HG02678 (cell line): Measurements from ENCODE around the gene KRT81.
"Not testable (repeated sequence)": the region's sequence is repeated elsewhere in the genome, so short reads cannot be mapped to it uniquely, and the experiment has no call there.

Experiments
- ATAC-seq: cut with Tn5 transposase; IDR thresholded peaks from one replicate; pipeline ENCODE4 v1.9.1; 2021; ENCODE audit warnings: mild to moderate bottlenecking, moderate library complexity; ENCODE audit not compliant: unreplicated experiment

The KRT81 gene

DNA sequence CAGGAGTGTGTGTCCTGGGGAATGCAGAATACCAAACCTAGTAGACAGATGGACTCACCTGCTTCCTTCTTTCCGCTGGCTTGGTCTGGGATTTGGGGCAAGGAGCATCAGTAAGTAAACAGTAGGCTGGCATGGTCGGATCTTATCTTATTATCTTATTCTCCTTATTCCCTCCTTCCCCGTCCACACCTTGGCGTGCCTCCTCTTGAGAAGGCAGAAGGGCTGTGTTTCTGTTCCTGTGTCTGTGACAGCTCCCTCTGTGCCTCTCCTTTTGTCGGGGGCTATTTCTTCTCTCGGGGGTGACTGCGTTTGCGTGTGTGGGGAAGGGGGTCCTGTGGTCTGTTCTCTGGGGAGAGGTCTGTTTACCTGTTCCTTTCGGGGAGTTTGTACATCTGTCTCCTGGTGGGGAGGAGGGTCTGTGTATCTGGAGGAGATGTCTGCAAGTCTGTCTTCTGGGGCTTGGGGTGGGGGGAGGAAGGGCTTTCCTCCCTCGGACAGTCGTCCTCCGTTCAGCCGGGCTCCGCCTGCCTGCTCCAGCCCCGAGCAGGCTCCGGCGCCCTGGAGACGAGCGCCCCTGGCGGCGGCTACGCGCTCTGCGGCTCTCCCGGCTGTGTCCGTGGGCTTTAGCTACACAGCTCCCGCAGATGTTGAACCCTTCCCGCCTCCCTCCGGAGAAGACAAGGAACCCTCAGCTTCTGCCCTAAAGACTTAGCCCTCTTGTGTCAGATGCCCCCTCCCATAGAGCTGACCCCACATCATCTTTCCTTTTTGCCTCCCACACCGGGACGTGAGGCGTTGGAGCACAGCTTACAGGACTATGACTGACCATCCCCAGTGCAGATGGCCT is 12.5 kb downstream of the KRT81 start:
- peak; percentile 81 for ATAC-seq

- ATAC-seq = no peak
Measured at GRCh38 chr12:52277486-52278245, 13.7 kb downstream of the KRT81 start.

- no peak for ATAC-seq
Measured at GRCh38 chr12:52275686-52276085, 15.6 kb downstream of the KRT81 start.

DNA sequence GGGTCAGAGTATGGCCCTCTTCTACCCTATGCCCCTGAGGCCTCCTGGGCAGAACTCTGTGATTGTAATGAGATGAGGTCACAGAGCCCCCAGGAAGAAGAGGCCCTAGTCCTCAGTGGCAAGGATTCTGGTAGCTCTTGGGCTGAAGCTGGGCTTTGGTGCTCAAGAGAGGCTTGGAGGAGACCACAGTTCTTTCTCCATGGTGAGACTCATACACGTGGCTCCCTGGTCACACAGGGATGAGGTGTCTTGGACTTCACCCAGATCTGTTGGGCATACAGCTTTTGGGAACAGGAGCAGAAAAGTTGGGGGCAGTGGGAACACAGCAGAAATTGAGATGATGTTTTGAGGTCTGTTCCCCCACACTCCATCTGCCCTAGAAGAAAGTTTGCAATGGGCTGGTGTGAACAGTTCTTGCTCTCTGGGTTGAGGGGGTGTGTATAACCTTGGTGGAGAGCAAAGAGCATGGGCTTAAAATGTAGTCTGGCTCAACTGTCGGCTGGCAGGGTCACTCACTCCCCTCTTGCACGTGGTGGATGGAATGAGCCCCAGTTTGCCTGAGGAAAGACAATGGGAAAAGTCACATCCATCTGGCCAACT is 16.7 kb downstream of the KRT81 start, which contains the start of gene KRT86:
Gene KRT86 (plus strand): TSS at position 125 of the 600 bp plus-strand sequence. CDS start 27,272 bp downstream, outside the sequence.
- ATAC-seq = no peak

- no peak for ATAC-seq
Measured at GRCh38 chr12:52271158-52271557, 20.2 kb downstream of the KRT81 start.

DNA sequence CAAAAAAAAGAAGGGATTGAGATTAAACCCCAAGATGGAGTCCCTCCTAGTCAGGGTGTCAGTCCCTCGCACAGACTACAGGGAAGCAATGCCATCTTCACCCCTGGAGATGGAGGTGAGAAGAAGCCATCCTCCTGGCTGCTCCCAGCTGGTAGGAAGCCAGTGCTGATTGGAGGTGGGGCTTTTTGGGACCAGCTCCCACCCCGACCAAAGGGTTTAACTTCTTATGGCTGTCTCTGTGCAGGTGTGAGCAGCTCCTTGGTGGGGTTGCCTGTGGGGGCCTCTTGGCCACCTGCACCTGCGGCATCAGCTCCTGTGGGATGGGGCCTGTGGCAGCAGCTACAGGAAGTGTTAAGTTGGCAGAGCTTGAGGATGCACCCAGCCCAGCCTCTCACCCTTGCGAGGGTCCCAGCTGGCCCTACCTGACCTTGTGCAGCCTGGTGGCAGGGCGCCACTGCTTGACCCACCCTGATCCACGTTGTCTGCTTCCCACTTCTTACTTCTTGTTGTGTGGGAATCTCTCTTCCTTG is 20.7 kb downstream of the KRT81 start:
- no peak for ATAC-seq

DNA sequence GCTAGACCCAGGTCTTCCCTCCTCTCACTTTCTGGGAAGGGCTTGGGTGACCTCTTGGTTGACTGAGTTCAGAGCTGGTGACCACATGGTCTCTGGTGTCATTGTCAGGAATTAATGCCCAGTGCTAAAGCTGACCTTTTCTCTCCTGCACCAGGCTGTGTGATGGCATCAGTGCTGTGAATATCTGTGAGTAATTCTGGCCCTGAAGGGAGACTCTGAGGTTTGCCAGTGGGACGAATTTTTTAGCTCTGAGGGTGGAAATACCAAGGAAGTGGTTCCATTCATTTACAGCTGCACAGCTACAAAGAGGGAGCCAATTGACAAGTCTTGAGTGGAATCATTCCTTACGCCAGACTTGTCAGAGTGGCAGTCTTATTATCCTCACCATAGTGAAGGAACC is 23.1 kb downstream of the KRT81 start:
- ATAC-seq = no peak

DNA sequence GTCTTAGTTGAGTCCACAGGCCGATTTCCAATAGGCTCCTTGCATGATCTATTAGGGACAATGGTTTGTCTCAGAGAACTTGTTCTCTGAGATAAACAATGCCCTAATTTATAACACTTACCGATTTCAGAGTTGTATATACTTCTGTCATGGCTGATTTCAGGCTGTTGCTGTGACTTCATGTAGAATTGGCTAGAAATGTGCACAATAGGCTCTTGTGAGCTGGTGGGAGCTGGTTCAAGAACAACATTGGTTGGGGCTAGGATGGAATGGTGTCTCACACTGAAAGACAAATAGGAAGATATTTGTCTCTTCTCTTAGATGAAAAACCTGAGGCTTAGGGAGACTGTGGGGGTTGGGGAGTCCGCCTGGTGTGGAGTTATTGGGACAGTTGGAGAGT is 23.6 kb downstream of the KRT81 start:
- ATAC-seq = no peak

GRCh38 chr12:52267266-52267665 is 24.1 kb downstream of the KRT81 start:
- ATAC-seq = no peak

DNA sequence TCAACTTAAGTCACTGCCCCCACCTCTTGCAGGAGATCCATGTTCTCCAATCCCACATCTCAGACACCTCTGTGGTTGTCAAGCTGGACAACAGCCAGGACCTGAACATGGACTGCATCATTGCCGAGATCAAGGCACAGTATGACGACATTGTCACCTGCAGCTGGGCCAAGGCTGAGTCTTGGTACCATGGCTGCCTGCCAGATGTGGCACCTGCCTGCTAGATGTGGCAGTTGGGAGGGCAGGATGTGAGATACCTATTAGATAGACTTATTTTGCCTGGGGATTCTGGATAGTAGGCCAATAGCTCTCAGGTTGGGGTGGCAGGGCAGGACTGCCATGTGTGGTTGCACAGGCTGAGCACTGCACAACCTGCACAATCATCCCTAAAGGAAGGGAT is 24.8 kb downstream of the KRT81 start:
- no peak for ATAC-seq

DNA sequence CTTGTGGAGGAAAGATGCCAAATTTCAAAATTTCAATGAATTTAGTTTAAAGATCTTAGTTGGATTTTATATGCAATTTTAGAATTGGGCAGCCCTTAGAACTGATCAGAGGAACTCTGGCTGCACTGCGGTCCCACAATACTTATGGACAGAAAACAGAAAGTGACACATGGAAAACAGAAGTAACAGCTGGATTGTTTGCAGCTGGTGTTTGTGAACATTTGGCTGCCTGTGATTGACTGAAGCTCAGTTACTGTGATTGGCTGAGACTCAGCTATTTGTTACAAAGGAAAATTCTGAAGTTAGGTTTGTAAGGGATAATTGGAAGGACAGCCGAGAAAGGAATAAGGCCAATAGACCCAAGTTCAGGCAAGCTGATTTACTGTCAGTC is 26.9 kb downstream of the KRT81 start:
- no peak for ATAC-seq

GRCh38 chr12:52263761-52264434 is 27.4 kb downstream of the KRT81 start:
- no peak for ATAC-seq

- no peak for ATAC-seq
Measured at GRCh38 chr12:52262286-52262685, 29.0 kb downstream of the KRT81 start.

DNA sequence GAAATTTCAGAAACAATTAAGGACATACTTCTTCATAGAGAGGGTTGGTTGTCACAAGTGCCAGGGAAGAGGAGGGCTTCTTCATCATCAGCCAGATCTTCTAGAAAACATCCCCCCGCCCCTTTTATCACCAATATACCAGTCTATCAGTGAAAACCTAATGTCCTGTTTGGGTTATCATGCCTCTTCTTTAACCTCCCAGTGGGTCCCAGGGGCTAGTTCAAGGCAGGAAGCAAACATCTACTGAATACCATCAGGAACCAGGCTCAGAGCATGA is 30.2 kb downstream of the KRT81 start:
- ATAC-seq = no peak

GRCh38 chr12:52260361-52261207 is 30.8 kb downstream of the KRT81 start:
- no peak for ATAC-seq

- ATAC-seq = no peak
Measured at GRCh38 chr12:52259657-52260243, 31.6 kb downstream of the KRT81 start.

DNA sequence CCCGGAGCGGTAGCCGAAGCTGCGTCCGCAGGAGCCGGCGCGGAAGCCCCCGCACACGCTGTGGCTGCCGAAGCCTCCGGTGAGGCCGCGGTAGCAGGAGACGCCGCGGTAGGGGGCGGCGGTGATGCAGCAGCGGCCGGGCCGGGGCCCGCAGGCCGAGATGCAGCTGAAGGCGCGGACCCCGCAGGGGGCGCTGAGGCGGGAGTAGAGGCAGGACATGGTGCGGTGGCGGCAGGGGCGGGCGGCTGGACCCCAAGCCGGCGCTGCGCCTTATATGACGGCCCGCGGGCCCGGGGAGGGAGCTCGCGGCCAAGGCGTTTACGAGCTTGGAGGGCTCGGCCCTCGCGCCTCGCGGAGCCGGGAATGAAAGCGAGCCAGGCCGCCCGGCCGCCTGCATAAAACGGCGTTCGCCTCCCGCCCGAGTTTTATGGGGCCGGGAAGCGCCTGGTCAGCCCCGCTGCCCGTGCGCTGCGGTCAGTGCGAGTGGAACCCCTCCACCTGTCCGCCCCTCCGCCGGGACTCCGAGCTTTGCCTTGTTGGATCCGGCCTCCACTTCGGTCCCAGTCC is 32.9 kb downstream of the KRT81 start:
- no peak for ATAC-seq

GRCh38 chr12:52257922-52258321 is 33.4 kb downstream of the KRT81 start:
- ATAC-seq = not testable (repeated sequence)

- ATAC-seq = no peak
Measured at GRCh38 chr12:52257074-52257551, 34.2 kb downstream of the KRT81 start.
